ENCODE results near the gene RASA2. TPM values are rescaled to one million over a fixed set of nuclear protein-coding genes. Genes with fewer than 3 reads are reported as not detected.
A peak's percentile ranks its signal among the peaks of the same experiment; 100 is the strongest.

The RASA2 gene
- total and polyA plus RNA-seq, 11 donors = 2.0 to 12.3 (median 3.4) TPM

DNA sequence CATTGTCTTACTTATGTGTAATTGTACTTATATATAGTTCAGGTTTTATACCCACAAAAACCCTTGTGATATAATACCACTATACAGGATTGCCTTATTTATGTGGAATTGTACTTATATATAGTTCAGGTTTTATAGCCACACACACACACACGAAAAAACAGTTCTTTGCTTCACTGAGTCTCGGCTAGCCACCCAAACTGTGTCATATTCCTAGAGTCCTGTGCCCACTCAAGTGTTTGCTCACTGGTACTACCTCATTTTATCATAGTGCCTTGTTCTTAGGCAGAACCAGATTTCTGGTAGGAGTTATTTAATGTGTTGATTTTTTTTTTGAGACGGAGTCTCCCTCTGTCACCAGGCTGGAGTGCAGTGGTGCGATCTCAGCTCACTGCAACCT is 12.5 kb downstream of the RASA2 start:
- Histone ChIP-seq H3K4me3 (peak overlapping the region in 1 of 12 donors; percentile 40), H3K36me3 (no peaks in the 10 kb centered on the region), H3K9me3 (no peaks in the 10 kb centered on the region), H3K27me3 (no peaks in the 10 kb centered on the region), H3K27ac (peak overlapping the region in 1 of 12 donors; percentile 84), H3K4me1 (peaks cover 0 to 57% (median 10%) of the 10 kb centered on the region in 12 donors)
- 96 to 97% (median 96%) methylated on average over 4 of the region's 4 CpGs for WGBS, 4 donors
- intact Hi-C loops (cut with DNase I) = no loop called here
- DNase-seq (no peak), ATAC-seq (no peak)
- no peak for TF ChIP-seq POLR2A (IDR thresholded peaks at IDR 0.05)
- TF ChIP-seq, protein P1, sequence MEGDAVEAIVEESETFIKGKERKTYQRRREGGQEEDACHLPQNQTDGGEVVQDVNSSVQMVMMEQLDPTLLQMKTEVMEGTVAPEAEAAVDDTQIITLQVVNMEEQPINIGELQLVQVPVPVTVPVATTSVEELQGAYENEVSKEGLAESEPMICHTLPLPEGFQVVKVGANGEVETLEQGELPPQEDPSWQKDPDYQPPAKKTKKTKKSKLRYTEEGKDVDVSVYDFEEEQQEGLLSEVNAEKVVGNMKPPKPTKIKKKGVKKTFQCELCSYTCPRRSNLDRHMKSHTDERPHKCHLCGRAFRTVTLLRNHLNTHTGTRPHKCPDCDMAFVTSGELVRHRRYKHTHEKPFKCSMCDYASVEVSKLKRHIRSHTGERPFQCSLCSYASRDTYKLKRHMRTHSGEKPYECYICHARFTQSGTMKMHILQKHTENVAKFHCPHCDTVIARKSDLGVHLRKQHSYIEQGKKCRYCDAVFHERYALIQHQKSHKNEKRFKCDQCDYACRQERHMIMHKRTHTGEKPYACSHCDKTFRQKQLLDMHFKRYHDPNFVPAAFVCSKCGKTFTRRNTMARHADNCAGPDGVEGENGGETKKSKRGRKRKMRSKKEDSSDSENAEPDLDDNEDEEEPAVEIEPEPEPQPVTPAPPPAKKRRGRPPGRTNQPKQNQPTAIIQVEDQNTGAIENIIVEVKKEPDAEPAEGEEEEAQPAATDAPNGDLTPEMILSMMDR (IDR thresholded peaks at IDR 0.05) = no peak

DNA sequence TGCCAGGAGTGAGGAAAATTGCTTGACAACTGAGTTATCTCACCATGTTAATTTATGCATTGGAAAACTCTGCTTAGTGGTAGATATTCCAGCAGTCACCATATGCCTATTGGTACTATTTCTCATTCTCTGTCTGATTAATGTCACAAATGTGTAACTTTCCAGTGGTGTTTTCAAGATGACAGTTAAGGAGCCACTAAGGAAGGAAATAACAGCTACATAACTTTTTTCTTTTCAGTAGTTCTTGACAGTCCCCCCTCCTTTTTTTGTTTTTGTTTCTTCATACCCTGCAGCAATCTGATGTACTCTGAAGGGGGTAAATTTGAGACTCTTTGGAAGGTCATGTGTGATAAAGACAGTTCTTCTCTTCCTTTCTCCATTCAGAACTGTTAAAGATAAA is 13.1 kb downstream of the RASA2 start:
- intact Hi-C loops (cut with DNase I) = loop anchor here in 1 of 10 donors (5.0 kb wide), 1 partner anchor 52 kb away; no protein-coding TSS in a partner anchor
- H3K27me3 ChIP-seq = no peaks in the 10 kb centered on the region
- H3K4me1 ChIP-seq = peaks cover 0 to 56% (median 10%) of the 10 kb centered on the region in 12 donors
- TF ChIP-seq, protein P1 (IDR thresholded peaks at IDR 0.05) = no peak
- TF ChIP-seq POLR2A (IDR thresholded peaks at IDR 0.05) = no peak
- ATAC-seq (no peak), DNase-seq (no peak)
- no peaks in the 10 kb centered on the region for H3K9me3 ChIP-seq
- no peak overlapping the region for H3K4me3 ChIP-seq
- peak overlapping the region in 1 of 12 donors; percentile 84 for H3K27ac ChIP-seq
- H3K36me3 ChIP-seq = no peaks in the 10 kb centered on the region

- Histone ChIP-seq H3K4me1 (peaks cover 0 to 52% (median 9%) of the 10 kb centered on the region in 12 donors), H3K9me3 (no peaks in the 10 kb centered on the region), H3K27ac (peak overlapping the region in 1 of 12 donors; percentile 84), H3K4me3 (no peak overlapping the region), H3K36me3 (no peaks in the 10 kb centered on the region), H3K27me3 (no peaks in the 10 kb centered on the region)
- no peak for ATAC-seq
- WGBS, 4 donors = 92 to 97% (median 94%) methylated on average over 1 of the region's 1 CpG
- intact Hi-C loops (cut with DNase I) = loop anchor here in 1 of 10 donors (5.0 kb wide), 1 partner anchor 52 kb away; no protein-coding TSS in a partner anchor
- no peak for DNase-seq
- no peak for TF ChIP-seq POLR2A (IDR thresholded peaks at IDR 0.05)
- TF ChIP-seq, protein P1 (IDR thresholded peaks at IDR 0.05) = no peak
Measured at GRCh38 chr3:141500397-141500796, 13.6 kb downstream of the RASA2 start.

DNA sequence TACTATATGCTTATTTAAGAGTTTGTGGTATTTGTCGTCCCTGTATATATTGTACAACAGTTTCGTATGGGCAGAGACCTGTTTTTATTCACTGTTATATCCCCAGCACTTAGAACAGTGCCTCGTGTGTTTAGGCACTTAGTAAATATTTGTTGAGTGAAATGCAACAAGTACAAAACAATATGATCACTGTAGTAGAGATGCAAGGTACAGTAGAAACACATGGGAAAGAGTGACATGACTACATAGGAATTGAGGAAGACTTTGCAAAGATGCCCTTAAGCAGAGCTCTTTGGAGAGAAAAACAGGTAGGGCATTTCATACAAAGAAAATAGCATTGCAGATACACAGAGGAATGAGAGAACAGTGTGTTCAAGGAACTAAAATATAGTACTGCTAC is 18.3 kb downstream of the RASA2 start:
- Histone ChIP-seq H3K4me1 (peaks cover 0 to 29% (median 2%) of the 10 kb centered on the region in 12 donors), H3K9me3 (no peaks in the 10 kb centered on the region), H3K27ac (no peak overlapping the region), H3K36me3 (no peaks in the 10 kb centered on the region), H3K4me3 (no peak overlapping the region), H3K27me3 (no peaks in the 10 kb centered on the region)
- DNase-seq (no peak), ATAC-seq (no peak)
- intact Hi-C loops (cut with DNase I) = loop anchor here in 1 of 10 donors (2.0 kb wide), 1 partner anchor 24 kb away; no protein-coding TSS in a partner anchor
- TF ChIP-seq, protein P1 (IDR thresholded peaks at IDR 0.05) = no peak
- no peak for TF ChIP-seq POLR2A (IDR thresholded peaks at IDR 0.05)
- WGBS, 4 donors = 91 to 97% (median 95%) methylated on average over 3 of the region's 3 CpGs
